ENCODE measurements around the gene SAFB2.

DNA sequence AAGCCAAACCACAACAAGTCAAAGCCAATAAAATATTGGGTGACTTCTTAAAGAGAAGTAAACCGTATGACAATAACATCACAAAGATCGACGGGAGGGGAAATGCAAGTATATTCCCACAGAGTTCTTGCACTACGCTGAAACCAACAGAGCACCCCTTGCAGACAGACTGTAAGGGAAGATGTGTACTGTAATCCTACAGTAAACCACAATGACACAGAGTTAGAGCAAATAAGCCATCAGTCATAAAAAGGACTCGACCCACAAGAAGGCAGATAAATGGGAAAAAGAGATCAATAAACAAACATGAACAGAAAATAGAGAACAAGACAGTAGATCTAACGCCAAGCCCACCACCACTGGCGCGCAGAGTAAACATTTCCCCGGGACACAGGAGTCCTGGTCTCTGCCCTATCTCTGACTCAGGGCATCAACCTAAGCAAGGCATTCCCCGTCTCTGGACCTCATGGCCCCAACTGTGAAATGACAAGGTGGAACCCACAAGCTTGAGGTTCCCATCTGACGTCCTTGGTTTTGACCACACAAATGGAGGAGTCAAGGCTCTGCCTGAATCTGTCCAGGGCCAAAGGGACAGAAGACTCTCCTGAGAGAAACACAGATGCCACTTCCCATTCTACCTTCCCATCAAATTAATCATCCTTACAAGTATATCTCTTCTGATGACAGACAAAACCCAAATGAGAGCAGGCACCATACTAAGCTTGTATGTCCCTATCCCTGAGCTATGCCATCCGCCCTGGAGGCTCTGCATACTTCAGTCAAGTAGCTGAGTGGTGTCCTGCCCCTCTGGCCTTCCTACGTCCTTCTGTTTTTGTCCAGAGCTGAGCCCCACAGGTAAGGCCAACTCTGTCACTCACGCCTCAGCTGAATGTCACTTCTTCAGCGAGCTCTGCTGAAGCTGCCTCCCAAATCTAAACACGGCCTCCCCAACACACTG lies 15.0 kb downstream of the SAFB2 start:
- TF ChIP-seq, protein P1, sequence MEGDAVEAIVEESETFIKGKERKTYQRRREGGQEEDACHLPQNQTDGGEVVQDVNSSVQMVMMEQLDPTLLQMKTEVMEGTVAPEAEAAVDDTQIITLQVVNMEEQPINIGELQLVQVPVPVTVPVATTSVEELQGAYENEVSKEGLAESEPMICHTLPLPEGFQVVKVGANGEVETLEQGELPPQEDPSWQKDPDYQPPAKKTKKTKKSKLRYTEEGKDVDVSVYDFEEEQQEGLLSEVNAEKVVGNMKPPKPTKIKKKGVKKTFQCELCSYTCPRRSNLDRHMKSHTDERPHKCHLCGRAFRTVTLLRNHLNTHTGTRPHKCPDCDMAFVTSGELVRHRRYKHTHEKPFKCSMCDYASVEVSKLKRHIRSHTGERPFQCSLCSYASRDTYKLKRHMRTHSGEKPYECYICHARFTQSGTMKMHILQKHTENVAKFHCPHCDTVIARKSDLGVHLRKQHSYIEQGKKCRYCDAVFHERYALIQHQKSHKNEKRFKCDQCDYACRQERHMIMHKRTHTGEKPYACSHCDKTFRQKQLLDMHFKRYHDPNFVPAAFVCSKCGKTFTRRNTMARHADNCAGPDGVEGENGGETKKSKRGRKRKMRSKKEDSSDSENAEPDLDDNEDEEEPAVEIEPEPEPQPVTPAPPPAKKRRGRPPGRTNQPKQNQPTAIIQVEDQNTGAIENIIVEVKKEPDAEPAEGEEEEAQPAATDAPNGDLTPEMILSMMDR (IDR thresholded peaks at IDR 0.05) = no peak
- no peak for TF ChIP-seq POLR2A (IDR thresholded peaks at IDR 0.05)
